Type B pancreatic cell (in vitro differentiated cells): ENCODE measurements around the gene CLDN10. TPM values are rescaled to one million over a fixed set of nuclear protein-coding genes. Genes with fewer than 3 reads are reported as not detected.

Experiments used
- DNase-seq: peaks from one replicate; pipeline ENCODE4 v3.0.0; 2021; ENCODE audit warnings: mixed read lengths; ENCODE audit not compliant: unreplicated experiment; ENCODE audit errors: extremely low spot score
- H3K27ac Mint-ChIP-seq: 2 replicates; pipeline ENCODE4 v1.8.0; 2021; ENCODE audit warnings: mild to moderate bottlenecking, mixed read lengths
- H3K27me3 Mint-ChIP-seq: 2 replicates; pipeline ENCODE4 v1.8.0; 2021; ENCODE audit warnings: mixed read lengths
- H3K36me3 Mint-ChIP-seq: 2 replicates; pipeline ENCODE4 v1.8.0; 2021; ENCODE audit warnings: mixed read lengths
- H3K4me1 Mint-ChIP-seq: one replicate; pipeline ENCODE4 v1.8.0; 2021; ENCODE audit warnings: mixed read lengths; ENCODE audit not compliant: unreplicated experiment
- H3K4me3 Mint-ChIP-seq: 2 replicates; pipeline ENCODE4 v1.8.0; 2021; ENCODE audit warnings: mild to moderate bottlenecking, mixed read lengths
- H3K9me3 Mint-ChIP-seq: 2 replicates; pipeline ENCODE4 v1.8.0; 2021; ENCODE audit warnings: mixed read lengths
- total RNA-seq: library from RNA; stranded (reverse); gene quantifications from 2 replicates; pipeline ENCODE4 v1.2.1, GENCODE V29; 2021; ENCODE audit warnings: low replicate concordance
- TF ChIP-seq, protein P1 (sequence below): fragments of 200-600 bp; sonication (generic); conservative IDR thresholded peaks from 2 replicates; pipeline ENCODE4 v1.5.0; 2021; ENCODE audit warnings: antibody characterized with exemption, mild to moderate bottlenecking

Gene CLDN10
- total RNA-seq, 1 donor from 2014 or later: 2.1 TPM

DNA sequence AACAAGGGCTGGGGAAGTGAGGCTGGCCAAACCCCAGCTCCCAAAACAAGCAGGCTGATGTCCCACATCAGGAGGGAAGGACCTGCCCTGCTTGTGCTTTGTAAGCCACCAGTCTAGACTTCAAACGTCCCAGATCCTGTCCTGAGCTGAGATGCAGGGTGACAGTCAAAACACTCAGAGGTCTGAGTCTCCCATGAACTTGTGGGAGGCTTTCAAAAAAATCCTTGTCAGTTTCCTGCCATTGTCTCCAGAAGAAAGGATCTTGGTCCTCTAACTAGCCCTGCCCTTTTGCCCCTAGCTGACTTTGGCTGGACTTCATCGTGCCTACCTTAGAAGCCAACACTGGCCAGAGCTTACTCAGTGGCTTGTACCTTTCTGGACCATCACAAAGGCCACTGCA is 48.7 kb downstream of the CLDN10 start:
- TF ChIP-seq, protein P1, sequence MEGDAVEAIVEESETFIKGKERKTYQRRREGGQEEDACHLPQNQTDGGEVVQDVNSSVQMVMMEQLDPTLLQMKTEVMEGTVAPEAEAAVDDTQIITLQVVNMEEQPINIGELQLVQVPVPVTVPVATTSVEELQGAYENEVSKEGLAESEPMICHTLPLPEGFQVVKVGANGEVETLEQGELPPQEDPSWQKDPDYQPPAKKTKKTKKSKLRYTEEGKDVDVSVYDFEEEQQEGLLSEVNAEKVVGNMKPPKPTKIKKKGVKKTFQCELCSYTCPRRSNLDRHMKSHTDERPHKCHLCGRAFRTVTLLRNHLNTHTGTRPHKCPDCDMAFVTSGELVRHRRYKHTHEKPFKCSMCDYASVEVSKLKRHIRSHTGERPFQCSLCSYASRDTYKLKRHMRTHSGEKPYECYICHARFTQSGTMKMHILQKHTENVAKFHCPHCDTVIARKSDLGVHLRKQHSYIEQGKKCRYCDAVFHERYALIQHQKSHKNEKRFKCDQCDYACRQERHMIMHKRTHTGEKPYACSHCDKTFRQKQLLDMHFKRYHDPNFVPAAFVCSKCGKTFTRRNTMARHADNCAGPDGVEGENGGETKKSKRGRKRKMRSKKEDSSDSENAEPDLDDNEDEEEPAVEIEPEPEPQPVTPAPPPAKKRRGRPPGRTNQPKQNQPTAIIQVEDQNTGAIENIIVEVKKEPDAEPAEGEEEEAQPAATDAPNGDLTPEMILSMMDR: no peak
- no peaks in the 10 kb centered on the region for H3K4me1 Mint-ChIP-seq
- no peaks in the 10 kb centered on the region for H3K9me3 Mint-ChIP-seq
- H3K36me3 Mint-ChIP-seq: peaks cover 24% of the 10 kb centered on the region
- no peaks in the 10 kb centered on the region for H3K27me3 Mint-ChIP-seq
- DNase-seq: no peak
- no peak overlapping the region for H3K27ac Mint-ChIP-seq
- H3K4me3 Mint-ChIP-seq: no peak overlapping the region

DNA sequence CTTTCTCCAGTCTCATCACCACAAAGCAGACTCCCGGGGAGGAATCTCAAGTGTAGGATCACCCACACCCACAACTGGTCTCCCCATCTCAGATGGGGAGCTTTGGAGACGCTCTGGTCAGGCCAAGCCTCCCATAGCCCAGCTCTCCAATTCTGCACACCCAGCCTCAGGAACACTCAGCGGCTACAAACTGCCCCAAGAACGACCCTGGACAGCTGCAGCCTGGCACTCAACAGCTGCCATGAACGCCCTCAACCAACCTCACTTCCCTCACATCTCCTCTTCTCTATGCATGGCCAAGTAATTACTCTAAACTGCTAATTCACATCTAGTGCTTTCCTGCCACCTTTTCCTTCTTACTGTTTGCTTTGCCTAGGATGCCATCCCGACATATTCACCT is 49.4 kb downstream of the CLDN10 start:
- TF ChIP-seq, protein P1: no peak
- Mint-ChIP-seq H3K27ac (no peak overlapping the region), H3K4me1 (no peaks in the 10 kb centered on the region), H3K4me3 (no peak overlapping the region), H3K9me3 (no peaks in the 10 kb centered on the region), H3K27me3 (no peaks in the 10 kb centered on the region), H3K36me3 (peaks cover 27% of the 10 kb centered on the region)
- no peak for DNase-seq

DNA sequence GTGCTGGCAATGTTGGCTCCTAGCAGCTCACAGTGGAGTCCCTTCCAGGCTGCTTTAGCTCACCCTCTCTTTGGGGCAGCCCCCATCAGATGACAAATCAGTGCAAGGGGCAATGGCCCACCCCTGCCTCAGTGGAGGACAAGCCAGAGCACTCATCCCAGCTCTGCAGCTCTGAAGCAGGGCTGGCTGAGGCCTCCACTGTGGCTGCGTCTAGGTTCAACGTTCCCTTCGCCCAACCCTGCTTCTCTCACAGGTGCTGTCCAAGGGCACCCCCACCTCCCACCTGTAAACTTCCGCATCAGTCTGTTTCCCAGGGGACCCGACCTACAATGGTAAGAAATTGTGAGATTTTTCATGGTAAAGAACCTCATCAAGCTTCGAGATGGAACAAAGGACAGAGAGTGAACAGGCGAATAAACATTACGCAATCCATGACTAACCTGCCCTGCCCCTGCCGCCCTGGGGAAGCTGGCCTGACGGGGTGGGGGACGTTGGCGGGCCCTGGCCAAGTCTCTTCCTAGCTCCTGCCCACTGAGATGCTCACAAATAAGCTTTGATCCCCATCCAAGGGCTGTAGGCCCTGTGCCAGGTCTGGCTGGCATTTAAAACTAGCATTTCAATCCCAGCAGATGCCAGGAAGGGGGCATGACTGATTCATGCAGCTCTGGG is 51.5 kb downstream of the CLDN10 start:
- no peak overlapping the region for H3K4me3 Mint-ChIP-seq
- H3K27ac Mint-ChIP-seq: no peak overlapping the region
- H3K36me3 Mint-ChIP-seq: peaks cover 24% of the 10 kb centered on the region
- H3K4me1 Mint-ChIP-seq: no peaks in the 10 kb centered on the region
- H3K9me3 Mint-ChIP-seq: no peaks in the 10 kb centered on the region
- no peaks in the 10 kb centered on the region for H3K27me3 Mint-ChIP-seq
- TF ChIP-seq, protein P1: no peak
- no peak for DNase-seq

DNA sequence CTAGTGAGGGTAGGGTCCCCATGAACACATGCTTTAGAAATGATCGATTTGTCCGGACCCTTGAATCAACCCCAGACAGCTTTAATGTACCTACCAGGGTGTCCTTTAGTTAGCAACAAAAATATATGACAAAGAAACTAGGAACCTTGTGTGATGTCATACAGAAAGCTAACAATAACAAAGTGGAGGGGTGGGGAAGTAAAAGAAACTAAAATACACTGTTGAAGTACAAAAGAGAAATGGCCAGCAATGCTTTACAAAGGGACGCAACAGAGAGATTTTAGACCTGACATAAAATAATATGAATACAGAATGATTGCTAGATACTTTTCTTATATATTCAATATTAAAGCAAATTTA is 52.0 kb downstream of the CLDN10 start:
- no peak for DNase-seq
- H3K36me3 Mint-ChIP-seq: peaks cover 20% of the 10 kb centered on the region

DNA sequence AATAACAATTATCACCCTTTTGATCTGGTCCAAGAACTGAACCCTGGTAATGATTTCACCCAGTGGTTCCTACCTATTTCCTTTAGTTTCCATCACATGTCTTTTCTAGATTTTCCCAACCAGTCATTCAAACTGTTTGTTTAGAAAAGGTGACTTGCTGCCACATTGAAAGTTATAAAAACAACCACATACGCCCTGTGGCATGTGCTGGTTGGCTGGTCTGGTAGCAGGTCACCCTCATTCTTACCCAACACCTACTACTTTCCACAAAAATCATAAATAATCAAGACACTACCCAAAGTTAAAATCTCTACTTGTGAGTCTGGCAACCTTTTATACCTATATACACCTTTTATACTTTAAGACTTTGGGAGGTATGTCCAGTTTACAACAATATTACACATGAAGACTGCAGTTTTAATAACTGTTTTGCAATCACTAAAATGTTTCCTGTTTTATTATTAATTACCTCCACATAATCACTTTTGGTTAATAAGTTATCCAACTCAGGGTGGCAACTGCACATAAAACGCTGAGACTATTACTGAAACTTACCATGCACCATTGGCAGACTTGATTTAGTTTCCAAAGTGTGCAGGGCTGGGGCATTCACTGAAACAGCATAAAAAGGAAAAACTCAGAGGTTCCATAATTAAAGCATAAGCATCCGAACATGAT is 53.1 kb downstream of the CLDN10 start:
- no peak for DNase-seq
- no peak overlapping the region for H3K27ac Mint-ChIP-seq
- peaks cover 20% of the 10 kb centered on the region for H3K36me3 Mint-ChIP-seq
- TF ChIP-seq, protein P1: no peak
- no peaks in the 10 kb centered on the region for H3K9me3 Mint-ChIP-seq
- no peaks in the 10 kb centered on the region for H3K27me3 Mint-ChIP-seq
- H3K4me3 Mint-ChIP-seq: no peak overlapping the region
- H3K4me1 Mint-ChIP-seq: no peaks in the 10 kb centered on the region

More for the DNA sequence above, 52.0 kb downstream of the CLDN10 start:
- H3K9me3 Mint-ChIP-seq: no peaks in the 10 kb centered on the region
- H3K27ac Mint-ChIP-seq: no peak overlapping the region
- no peaks in the 10 kb centered on the region for H3K4me1 Mint-ChIP-seq
- TF ChIP-seq, protein P1: no peak
- H3K27me3 Mint-ChIP-seq: no peaks in the 10 kb centered on the region
- no peak overlapping the region for H3K4me3 Mint-ChIP-seq
